Activated T-cell treated with anti-CD3 and anti-CD28 coated beads, Interleukin-2, amount 50 U/mL, for 4 hours (primary cell): ENCODE measurements around the gene LDHAL6A. TPM values are rescaled to one million over a fixed set of nuclear protein-coding genes. Genes with fewer than 3 reads are reported as not detected.
"Not testable (repeated sequence)": the region's sequence is repeated elsewhere in the genome, so short reads cannot be mapped to it uniquely, and the experiment has no call there.

ENCODE experiments used
- ATAC-seq, 2 donors: fragments of 200-7000 bp; cut with Tn5 transposase; one replicate each; pipeline ENCODE4 v1.10.0; 2021
- DNase-seq: peaks from one replicate; pipeline ENCODE4 v3.0.0-alpha.2; 2020
- H3K27me3 Mint-ChIP-seq: one replicate; pipeline ENCODE4 v1.8.0; 2021; ENCODE audit warnings: low read depth, mixed read lengths
- H3K36me3 Mint-ChIP-seq: one replicate; pipeline ENCODE4 v1.8.0; 2022; ENCODE audit warnings: mixed read lengths; ENCODE audit not compliant: insufficient read depth
- H3K4me1 Mint-ChIP-seq: one replicate; pipeline ENCODE4 v1.8.0; 2021; ENCODE audit warnings: low read depth, mixed read lengths
- H3K4me3 Mint-ChIP-seq: one replicate; pipeline ENCODE4 v1.8.0; 2021; ENCODE audit warnings: mild to moderate bottlenecking, moderate library complexity, mixed read lengths
- H3K9me3 Mint-ChIP-seq: one replicate; pipeline ENCODE4 v1.8.0; 2021; ENCODE audit warnings: mixed read lengths
- total RNA-seq, 3 donors: library from RNA; stranded (reverse); gene quantifications; one replicate each; pipeline ENCODE4 v1.2.1, GENCODE V29; 2021

LDHAL6A gene
- total RNA-seq = not detected

DNA sequence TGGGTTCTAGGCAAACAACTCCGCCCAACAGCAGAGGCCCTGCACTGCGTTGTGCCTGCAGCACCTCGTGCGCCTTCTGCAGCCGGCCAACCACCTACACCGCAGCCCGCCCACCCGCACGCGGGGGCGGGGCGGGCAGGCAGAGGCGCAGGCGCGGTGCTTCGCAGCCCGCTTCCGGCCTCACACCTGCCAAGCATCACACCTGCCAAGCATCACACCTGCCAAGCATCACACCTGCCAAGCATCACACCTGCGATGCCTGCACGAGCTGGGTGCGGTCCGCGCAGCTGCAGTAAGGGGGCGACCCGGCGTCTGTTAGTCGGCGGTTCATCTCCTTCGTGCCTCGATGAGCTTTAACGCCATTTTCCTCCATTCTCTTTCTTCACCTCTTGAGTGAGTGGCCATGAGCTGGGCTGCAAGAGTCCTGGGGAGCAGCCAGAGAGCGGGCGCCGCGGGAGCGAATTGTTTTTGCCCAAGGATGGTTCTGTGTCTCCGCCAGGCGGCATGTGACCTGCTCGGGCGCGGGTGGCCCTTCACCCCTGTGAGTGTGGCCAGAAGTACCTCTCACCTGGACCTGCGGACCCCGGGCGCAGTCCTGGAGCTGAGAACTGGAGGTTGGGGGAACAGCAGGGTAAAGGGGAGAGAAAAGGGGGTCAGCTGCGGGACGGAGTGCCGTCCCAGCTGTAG, at the start of gene LDHAL6A:
LDHAL6A (plus strand) TSS at position 171 of the 687 bp plus-strand sequence. CDS start 825 bp downstream, outside the sequence.
- Mint-ChIP-seq H3K27me3 (peaks cover 2% of the 10 kb centered on the region), H3K4me3 (no peak within 1 kb of the TSS), H3K36me3 (no peaks in the 10 kb centered on the region), H3K4me1 (no peaks in the 10 kb centered on the region), H3K9me3 (no peaks in the 10 kb centered on the region)
- ATAC-seq (peak in 1 of 2 donors; percentile 23), DNase-seq (no peak)

- H3K9me3 Mint-ChIP-seq, ATAC-seq, H3K4me3 Mint-ChIP-seq, DNase-seq, H3K4me1 Mint-ChIP-seq, H3K27me3 Mint-ChIP-seq: not testable (repeated sequence)
- peaks cover 24% of the 10 kb centered on the region for H3K36me3 Mint-ChIP-seq
Measured at GRCh38 chr11:18407400-18407799, 48.3 kb upstream of the LDHAL6A start.

- ATAC-seq = peak in 1 of 2 donors; percentile 19
- Mint-ChIP-seq H3K36me3 (peaks cover 13% of the 10 kb centered on the region), H3K4me3 (no peak overlapping the region), H3K27me3 (no peaks in the 10 kb centered on the region), H3K4me1 (peaks cover 5% of the 10 kb centered on the region), H3K9me3 (no peaks in the 10 kb centered on the region)
- DNase-seq = no peak
Measured at GRCh38 chr11:18408558-18409291, 46.9 kb upstream of the LDHAL6A start.

DNA sequence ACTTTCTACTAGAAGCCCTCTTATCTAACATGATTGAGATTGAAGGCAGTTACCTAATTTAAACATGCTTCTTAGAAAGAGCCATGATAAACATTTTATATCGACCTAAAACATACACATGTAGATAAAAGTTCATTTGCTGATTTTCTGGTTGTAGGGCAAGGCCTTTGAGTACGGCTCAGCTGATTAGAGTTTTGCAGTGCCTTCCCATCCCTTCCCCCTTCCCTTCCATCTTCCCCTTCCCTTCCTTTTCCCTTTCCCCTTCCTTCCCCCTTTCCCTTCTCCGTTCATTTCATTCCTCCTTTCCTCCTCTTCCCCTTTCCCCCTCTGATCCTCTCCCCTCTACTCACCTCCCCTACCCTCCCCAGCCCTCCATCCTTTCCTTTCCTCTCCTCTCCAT, 39.2 kb upstream of the LDHAL6A start:
- Mint-ChIP-seq H3K9me3 (no peaks in the 10 kb centered on the region), H3K36me3 (no peaks in the 10 kb centered on the region), H3K27me3 (no peaks in the 10 kb centered on the region), H3K4me1 (peaks cover 9% of the 10 kb centered on the region), H3K4me3 (no peak overlapping the region)
- DNase-seq = no peak
- no peak for ATAC-seq

- H3K27me3 Mint-ChIP-seq = no peaks in the 10 kb centered on the region
- no peak for ATAC-seq
Measured at GRCh38 chr11:18419040-18419439, 36.6 kb upstream of the LDHAL6A start.

GRCh38 chr11:18420067-18420466, 35.6 kb upstream of the LDHAL6A start:
- H3K9me3 Mint-ChIP-seq = no peaks in the 10 kb centered on the region
- ATAC-seq (no peak), DNase-seq (no peak)
- no peak overlapping the region for H3K4me3 Mint-ChIP-seq
- no peaks in the 10 kb centered on the region for H3K36me3 Mint-ChIP-seq
- peaks cover 9% of the 10 kb centered on the region for H3K4me1 Mint-ChIP-seq
- no peaks in the 10 kb centered on the region for H3K27me3 Mint-ChIP-seq

More at GRCh38 chr11:18419040-18419439, 36.6 kb upstream of the LDHAL6A start:
- no peaks in the 10 kb centered on the region for H3K36me3 Mint-ChIP-seq
- no peaks in the 10 kb centered on the region for H3K9me3 Mint-ChIP-seq
- no peak overlapping the region for H3K4me3 Mint-ChIP-seq
- H3K4me1 Mint-ChIP-seq = peaks cover 9% of the 10 kb centered on the region
- no peak for DNase-seq

GRCh38 chr11:18427240-18427639, 28.4 kb upstream of the LDHAL6A start:
- Mint-ChIP-seq H3K36me3 (no peaks in the 10 kb centered on the region), H3K27me3 (no peaks in the 10 kb centered on the region), H3K4me1 (peaks cover 4% of the 10 kb centered on the region), H3K4me3 (no peak overlapping the region), H3K9me3 (peaks cover 5% of the 10 kb centered on the region)
- DNase-seq (no peak), ATAC-seq (no peak)

- no peak for ATAC-seq
- DNase-seq = no peak
- H3K36me3 Mint-ChIP-seq = no peaks in the 10 kb centered on the region
- no peak overlapping the region for H3K4me3 Mint-ChIP-seq
- H3K4me1 Mint-ChIP-seq = peaks cover 4% of the 10 kb centered on the region
- H3K9me3 Mint-ChIP-seq = peaks cover 16% of the 10 kb centered on the region
- H3K27me3 Mint-ChIP-seq = no peaks in the 10 kb centered on the region
Measured at GRCh38 chr11:18429332-18429731, 26.3 kb upstream of the LDHAL6A start.

DNA sequence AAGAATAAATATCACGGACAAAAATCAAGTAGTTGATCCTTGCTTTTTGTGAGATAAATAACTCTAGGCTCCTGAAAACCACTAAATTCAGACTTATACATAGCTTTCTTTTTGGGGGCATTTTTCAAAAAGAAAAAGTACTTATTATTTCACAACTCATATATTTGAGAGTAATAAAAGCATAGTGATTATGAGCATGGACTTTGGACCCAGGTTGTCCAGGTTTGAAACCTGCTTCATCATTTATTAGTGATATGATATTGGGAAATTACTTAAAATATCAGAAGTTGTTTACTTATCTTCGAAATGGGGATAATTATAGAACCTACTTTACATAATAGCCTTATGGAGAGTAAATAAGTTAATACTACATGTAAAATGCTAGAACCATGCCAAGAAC, 17.0 kb upstream of the LDHAL6A start:
- no peaks in the 10 kb centered on the region for H3K36me3 Mint-ChIP-seq
- no peaks in the 10 kb centered on the region for H3K4me1 Mint-ChIP-seq
- ATAC-seq (no peak), DNase-seq (no peak)
- H3K27me3 Mint-ChIP-seq = no peaks in the 10 kb centered on the region
- no peak overlapping the region for H3K4me3 Mint-ChIP-seq
- H3K9me3 Mint-ChIP-seq = peaks cover 9% of the 10 kb centered on the region

GRCh38 chr11:18449251-18449650, 6.4 kb upstream of the LDHAL6A start:
- H3K36me3 Mint-ChIP-seq = no peaks in the 10 kb centered on the region
- ATAC-seq (no peak), DNase-seq (no peak)
- no peaks in the 10 kb centered on the region for H3K9me3 Mint-ChIP-seq
- H3K4me3 Mint-ChIP-seq = no peak overlapping the region
- no peaks in the 10 kb centered on the region for H3K4me1 Mint-ChIP-seq
- H3K27me3 Mint-ChIP-seq = peaks cover 9% of the 10 kb centered on the region

DNA sequence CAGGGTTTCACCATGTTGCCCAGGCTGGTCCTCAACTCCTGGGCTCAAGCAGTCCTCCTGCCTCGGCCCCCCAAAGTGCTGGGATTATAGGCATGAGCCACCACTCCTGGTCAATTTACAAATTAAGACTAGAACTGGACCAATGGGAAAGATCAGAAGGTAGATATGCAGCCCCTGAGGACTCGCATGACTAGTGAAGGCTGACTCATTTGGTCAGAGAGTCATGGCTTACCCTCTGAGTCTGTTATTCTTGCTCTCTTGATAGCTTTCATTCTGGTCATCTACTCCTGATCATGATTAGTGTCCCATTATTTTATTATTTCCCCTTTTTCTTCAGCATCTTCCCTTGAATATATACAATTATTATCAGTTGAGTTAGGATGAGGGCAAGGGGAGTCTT, 2.7 kb upstream of the LDHAL6A start:
- H3K9me3 Mint-ChIP-seq = no peaks in the 10 kb centered on the region
- H3K4me3 Mint-ChIP-seq = no peak overlapping the region
- H3K36me3 Mint-ChIP-seq = no peaks in the 10 kb centered on the region

GRCh38 chr11:18457450-18457849, 1.8 kb downstream of the LDHAL6A start:
- Mint-ChIP-seq H3K36me3 (no peaks in the 10 kb centered on the region), H3K4me1 (no peaks in the 10 kb centered on the region), H3K4me3 (no peak overlapping the region), H3K9me3 (no peaks in the 10 kb centered on the region), H3K27me3 (peaks cover 2% of the 10 kb centered on the region)
- no peak for DNase-seq
- no peak for ATAC-seq

More for the DNA sequence above, 2.7 kb upstream of the LDHAL6A start:
- ATAC-seq (no peak), DNase-seq (no peak)
- no peaks in the 10 kb centered on the region for H3K4me1 Mint-ChIP-seq
- peaks cover 6% of the 10 kb centered on the region for H3K27me3 Mint-ChIP-seq

- ATAC-seq (no peak), DNase-seq (no peak)
- H3K4me1 Mint-ChIP-seq = no peaks in the 10 kb centered on the region
- H3K27me3 Mint-ChIP-seq = no peaks in the 10 kb centered on the region
- no peaks in the 10 kb centered on the region for H3K36me3 Mint-ChIP-seq
- H3K9me3 Mint-ChIP-seq = no peaks in the 10 kb centered on the region
- no peak overlapping the region for H3K4me3 Mint-ChIP-seq
Measured at GRCh38 chr11:18459634-18460033, 4.0 kb downstream of the LDHAL6A start.

GRCh38 chr11:18461909-18462308, 6.3 kb downstream of the LDHAL6A start:
- peak; percentile 18 to 30 for ATAC-seq
- DNase-seq = no peak
- no peaks in the 10 kb centered on the region for H3K9me3 Mint-ChIP-seq
- no peaks in the 10 kb centered on the region for H3K4me1 Mint-ChIP-seq
- H3K4me3 Mint-ChIP-seq = no peak overlapping the region
- no peaks in the 10 kb centered on the region for H3K27me3 Mint-ChIP-seq
- H3K36me3 Mint-ChIP-seq = no peaks in the 10 kb centered on the region

- H3K36me3 Mint-ChIP-seq = no peaks in the 10 kb centered on the region
- no peak overlapping the region for H3K4me3 Mint-ChIP-seq
- no peaks in the 10 kb centered on the region for H3K9me3 Mint-ChIP-seq
- no peaks in the 10 kb centered on the region for H3K4me1 Mint-ChIP-seq
- DNase-seq (no peak), ATAC-seq (no peak)
- H3K27me3 Mint-ChIP-seq = no peaks in the 10 kb centered on the region
Measured at GRCh38 chr11:18463439-18463838, 7.8 kb downstream of the LDHAL6A start.
